Measurements from ENCODE around the gene PRR15. TPM values are rescaled to one million over a fixed set of nuclear protein-coding genes. Genes with fewer than 3 reads are reported as not detected.

The PRR15 gene
- total and polyA plus RNA-seq, 4 donors: 0.02 to 0.98 (median 0.17) TPM; not detected in 1

GRCh38 chr7:29587195-29587808, 23.7 kb downstream of the PRR15 start:
- Histone ChIP-seq H3K27ac (ENCODE audit: low read depth in 1 of 2, low read length in 2 of 2) (no peak overlapping the region), H3K4me1 (ENCODE audit: control insufficient read depth in 4 of 4, insufficient read depth in 4 of 4, low read length in 3 of 4) (no peaks in the 10 kb centered on the region), H3K9me3 (ENCODE audit: control insufficient read depth in 4 of 4, low read length in 3 of 4) (no peaks in the 10 kb centered on the region), H3K36me3 (ENCODE audit: control insufficient read depth in 4 of 4, insufficient read depth in 3 of 4, low read depth in 1 of 4, low read length in 3 of 4) (no peaks in the 10 kb centered on the region), H3K9ac (ENCODE audit: low read depth in 1 of 2, low read length in 2 of 2) (no peak overlapping the region), H3K27me3 (ENCODE audit: control insufficient read depth in 4 of 4, insufficient read depth in 4 of 4, low read length in 3 of 4) (no peaks in the 10 kb centered on the region), H3K4me3 (ENCODE audit: low read depth in 1 of 3, low read length in 3 of 3) (no peak overlapping the region)
- WGBS: 84% methylated on average over 3 of the region's 3 CpGs
- TF ChIP-seq, protein P1, sequence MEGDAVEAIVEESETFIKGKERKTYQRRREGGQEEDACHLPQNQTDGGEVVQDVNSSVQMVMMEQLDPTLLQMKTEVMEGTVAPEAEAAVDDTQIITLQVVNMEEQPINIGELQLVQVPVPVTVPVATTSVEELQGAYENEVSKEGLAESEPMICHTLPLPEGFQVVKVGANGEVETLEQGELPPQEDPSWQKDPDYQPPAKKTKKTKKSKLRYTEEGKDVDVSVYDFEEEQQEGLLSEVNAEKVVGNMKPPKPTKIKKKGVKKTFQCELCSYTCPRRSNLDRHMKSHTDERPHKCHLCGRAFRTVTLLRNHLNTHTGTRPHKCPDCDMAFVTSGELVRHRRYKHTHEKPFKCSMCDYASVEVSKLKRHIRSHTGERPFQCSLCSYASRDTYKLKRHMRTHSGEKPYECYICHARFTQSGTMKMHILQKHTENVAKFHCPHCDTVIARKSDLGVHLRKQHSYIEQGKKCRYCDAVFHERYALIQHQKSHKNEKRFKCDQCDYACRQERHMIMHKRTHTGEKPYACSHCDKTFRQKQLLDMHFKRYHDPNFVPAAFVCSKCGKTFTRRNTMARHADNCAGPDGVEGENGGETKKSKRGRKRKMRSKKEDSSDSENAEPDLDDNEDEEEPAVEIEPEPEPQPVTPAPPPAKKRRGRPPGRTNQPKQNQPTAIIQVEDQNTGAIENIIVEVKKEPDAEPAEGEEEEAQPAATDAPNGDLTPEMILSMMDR (IDR thresholded peaks at IDR 0.05; ENCODE audit: low read depth, low read length, missing input control): no peak
- TF ChIP-seq EGR1 (IDR thresholded peaks at IDR 0.05; ENCODE audit: low read depth in 2 of 2) (no peak), FOXA2 (IDR thresholded peaks at IDR 0.05) (no peak), HNF4A (conservative IDR thresholded peaks at IDR 0.05) (no peak), FOXA1 (IDR thresholded peaks at IDR 0.05) (no peak), JUND (IDR thresholded peaks at IDR 0.05) (no peak), RAD21 (IDR thresholded peaks at IDR 0.05) (no peak), TAF1 (conservative IDR thresholded peaks at IDR 0.05) (no peak), ATF3 (IDR thresholded peaks at IDR 0.05) (no peak), SP1 (IDR thresholded peaks at IDR 0.05) (no peak), HNF4G (IDR thresholded peaks at IDR 0.05) (no peak), YY1 (IDR thresholded peaks at IDR 0.05) (no peak), NR2F2 (IDR thresholded peaks at IDR 0.05) (no peak), GABPA (IDR thresholded peaks at IDR 0.05 in 1 of 2, conservative IDR thresholded peaks at IDR 0.05 in 1 of 2) (no peak), RXRA (IDR thresholded peaks at IDR 0.05) (no peak)
- TF ChIP-seq, protein P2, sequence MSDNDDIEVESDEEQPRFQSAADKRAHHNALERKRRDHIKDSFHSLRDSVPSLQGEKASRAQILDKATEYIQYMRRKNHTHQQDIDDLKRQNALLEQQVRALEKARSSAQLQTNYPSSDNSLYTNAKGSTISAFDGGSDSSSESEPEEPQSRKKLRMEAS (IDR thresholded peaks at IDR 0.05): no peak
- TF ChIP-seq, protein P3, sequence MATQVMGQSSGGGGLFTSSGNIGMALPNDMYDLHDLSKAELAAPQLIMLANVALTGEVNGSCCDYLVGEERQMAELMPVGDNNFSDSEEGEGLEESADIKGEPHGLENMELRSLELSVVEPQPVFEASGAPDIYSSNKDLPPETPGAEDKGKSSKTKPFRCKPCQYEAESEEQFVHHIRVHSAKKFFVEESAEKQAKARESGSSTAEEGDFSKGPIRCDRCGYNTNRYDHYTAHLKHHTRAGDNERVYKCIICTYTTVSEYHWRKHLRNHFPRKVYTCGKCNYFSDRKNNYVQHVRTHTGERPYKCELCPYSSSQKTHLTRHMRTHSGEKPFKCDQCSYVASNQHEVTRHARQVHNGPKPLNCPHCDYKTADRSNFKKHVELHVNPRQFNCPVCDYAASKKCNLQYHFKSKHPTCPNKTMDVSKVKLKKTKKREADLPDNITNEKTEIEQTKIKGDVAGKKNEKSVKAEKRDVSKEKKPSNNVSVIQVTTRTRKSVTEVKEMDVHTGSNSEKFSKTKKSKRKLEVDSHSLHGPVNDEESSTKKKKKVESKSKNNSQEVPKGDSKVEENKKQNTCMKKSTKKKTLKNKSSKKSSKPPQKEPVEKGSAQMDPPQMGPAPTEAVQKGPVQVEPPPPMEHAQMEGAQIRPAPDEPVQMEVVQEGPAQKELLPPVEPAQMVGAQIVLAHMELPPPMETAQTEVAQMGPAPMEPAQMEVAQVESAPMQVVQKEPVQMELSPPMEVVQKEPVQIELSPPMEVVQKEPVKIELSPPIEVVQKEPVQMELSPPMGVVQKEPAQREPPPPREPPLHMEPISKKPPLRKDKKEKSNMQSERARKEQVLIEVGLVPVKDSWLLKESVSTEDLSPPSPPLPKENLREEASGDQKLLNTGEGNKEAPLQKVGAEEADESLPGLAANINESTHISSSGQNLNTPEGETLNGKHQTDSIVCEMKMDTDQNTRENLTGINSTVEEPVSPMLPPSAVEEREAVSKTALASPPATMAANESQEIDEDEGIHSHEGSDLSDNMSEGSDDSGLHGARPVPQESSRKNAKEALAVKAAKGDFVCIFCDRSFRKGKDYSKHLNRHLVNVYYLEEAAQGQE (IDR thresholded peaks at IDR 0.05): no peak
- TF ChIP-seq, protein P4, sequence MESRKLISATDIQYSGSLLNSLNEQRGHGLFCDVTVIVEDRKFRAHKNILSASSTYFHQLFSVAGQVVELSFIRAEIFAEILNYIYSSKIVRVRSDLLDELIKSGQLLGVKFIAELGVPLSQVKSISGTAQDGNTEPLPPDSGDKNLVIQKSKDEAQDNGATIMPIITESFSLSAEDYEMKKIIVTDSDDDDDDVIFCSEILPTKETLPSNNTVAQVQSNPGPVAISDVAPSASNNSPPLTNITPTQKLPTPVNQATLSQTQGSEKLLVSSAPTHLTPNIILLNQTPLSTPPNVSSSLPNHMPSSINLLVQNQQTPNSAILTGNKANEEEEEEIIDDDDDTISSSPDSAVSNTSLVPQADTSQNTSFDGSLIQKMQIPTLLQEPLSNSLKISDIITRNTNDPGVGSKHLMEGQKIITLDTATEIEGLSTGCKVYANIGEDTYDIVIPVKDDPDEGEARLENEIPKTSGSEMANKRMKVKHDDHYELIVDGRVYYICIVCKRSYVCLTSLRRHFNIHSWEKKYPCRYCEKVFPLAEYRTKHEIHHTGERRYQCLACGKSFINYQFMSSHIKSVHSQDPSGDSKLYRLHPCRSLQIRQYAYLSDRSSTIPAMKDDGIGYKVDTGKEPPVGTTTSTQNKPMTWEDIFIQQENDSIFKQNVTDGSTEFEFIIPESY (IDR thresholded peaks at IDR 0.05): no peak
- DNase-seq (ENCODE audit: low spot score): no peak

All from liver (tissue), 9 donors.